Stimulated activated CD8-positive, alpha-beta memory T cell treated with anti-CD3 and anti-CD28 coated beads, Interleukin-12 subunit alpha, Interleukin-12 subunit beta, amount 100 ng/mL, for 4 hours (primary cell): ENCODE results near the gene PLXNC1.

Experiments
- DNase-seq: peaks from one replicate; pipeline ENCODE4 v3.0.0-alpha.2; 2020; ENCODE audit warnings: low read depth

PLXNC1 gene

DNA sequence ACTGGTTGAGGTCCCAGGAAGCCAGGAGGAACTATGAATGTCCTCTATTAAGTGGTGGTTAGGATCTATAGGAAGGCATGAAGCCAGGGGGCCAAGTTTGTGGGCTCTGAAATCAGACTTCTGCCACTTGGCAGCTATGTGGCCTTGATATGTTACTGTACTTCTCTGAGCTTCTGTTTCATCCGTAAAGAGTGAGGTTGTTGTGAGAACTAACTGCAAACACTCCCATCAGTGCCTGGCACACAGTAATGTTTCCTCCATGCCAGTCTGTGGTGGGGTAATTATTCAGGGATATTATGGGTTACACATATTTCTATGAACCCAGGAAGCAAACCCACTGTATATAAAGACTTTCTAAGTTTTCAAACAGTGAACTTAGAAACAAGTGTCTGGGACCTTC lies 57.4 kb downstream of the PLXNC1 start:
- DNase-seq, result no peak

DNA sequence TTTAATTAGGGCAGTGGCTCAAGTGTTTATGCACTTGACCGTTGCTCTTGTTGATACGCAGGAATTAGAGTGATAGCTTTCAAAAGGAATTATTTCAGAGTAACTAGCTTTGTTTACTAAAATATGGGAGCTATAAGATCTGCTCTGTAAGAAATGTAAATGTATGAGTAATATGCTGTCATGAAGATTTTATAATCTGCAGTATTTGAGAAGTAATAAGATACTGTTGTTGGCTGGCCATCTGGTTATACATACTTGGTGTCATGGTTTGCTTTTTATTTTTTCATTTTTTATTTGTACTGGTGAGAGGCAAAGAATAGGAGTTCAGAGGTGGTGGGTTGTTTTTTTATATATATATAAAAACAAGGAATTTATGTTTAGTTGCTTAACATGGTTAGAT lies 58.5 kb downstream of the PLXNC1 start:
- DNase-seq, result no peak

DNA sequence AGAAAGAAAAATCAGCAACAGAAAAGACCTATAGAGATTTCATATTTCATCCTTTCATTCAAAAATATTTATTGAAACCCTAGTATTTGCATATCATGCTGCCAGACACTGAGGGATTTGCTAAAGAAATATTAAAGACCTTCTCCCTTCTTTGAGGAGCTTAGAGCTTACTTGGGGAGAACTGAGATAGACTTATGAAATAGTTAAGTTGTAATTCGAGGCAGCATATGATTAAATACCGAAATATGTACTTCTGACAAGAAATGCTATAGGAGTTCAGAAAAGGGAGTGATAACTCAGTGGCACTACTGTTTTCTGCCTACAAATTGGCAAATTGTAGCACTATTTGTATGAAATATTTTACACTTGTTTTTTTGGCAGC lies 59.1 kb downstream of the PLXNC1 start:
- DNase-seq, result no peak

DNA sequence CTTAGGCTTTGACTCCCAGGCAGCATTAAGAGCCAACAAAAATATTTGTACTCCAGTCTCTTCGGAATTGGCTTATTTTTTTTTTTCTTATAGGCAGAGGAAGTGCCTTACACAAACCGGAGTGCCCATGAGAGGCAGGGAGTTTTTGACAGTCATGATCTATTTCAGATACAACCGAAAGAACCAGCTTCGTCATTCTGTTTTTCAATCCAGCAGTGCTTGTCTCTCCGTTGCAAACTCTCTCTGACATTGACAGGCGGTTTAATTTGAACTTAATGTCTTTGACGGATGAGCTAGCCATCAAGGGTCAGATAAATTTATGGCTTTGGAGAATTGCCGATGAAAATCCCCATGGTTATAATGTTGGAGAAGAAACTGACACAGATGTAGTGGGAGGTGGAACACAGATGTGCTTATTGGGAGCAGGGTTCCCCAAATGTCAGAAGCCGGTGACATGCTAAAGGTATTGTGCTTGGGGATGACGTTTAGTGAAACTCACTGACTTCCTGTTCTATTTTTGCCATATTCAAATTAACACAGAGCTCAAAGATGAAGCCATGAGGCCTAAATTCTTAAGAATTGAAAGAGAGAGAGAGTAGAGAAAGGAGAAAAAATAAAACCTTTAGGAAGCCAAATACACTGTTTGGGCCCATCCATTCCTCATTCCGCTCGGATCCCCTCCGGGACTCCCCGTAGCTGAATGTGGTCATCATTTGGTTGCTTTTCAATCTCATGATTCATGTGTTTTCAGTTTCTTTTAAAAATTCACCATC lies 59.7 kb downstream of the PLXNC1 start:
- no peak for DNase-seq

DNA sequence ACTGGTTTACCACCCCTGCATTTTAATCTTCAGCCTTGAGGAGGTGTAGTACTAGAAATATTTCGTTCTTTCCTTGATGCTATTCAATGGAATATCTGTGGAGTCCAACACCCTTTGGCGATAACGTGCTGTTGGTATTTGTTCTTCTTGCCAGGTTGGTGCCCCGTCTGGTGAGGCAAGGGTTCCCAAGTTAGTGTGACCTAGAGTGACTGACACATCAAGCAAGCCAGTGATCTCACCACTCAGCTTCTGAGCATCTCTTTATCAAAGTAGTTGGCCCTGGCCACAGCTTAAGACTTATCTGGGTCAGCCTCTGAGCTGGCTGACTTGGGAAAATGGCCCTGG lies 60.2 kb downstream of the PLXNC1 start:
- no peak for DNase-seq

DNA sequence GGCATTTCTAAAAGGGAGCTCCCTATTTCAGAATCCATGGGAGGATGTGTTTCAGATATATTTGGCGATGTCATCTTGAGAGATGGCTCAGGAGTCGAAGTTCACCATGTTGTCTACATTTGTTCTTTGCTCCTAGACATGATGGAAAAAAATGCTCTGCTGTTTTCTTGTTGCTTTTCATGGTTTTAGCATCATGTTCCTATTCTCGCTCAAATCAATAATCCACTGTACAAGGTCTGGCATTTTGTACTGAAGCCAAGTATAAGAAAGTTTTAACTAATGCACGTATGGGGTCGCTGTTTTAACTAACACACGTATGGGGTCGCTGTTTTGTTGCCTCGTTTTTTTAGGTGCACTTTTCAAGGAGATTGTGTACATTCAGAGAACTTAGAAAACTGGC lies 60.9 kb downstream of the PLXNC1 start:
- DNase-seq, result no peak

DNA sequence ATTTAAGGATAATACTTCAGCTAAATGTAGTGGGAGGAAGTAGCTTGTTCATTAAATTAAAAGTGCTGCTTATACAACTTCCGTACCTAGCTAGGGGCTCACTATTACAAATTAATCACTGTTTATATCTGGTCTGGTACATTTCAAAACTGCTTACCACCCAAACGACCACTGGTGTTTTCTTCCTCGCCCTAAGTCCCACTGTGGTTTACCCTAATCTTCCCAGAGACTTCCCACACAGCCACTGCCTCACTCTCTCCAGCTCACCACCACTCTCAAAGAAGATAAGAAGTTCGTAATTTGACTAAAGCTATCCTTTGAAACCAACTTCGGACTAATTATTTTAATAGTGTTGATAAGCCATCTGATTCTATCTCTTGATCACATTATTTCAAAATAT lies 62.6 kb downstream of the PLXNC1 start:
- no peak for DNase-seq

DNA sequence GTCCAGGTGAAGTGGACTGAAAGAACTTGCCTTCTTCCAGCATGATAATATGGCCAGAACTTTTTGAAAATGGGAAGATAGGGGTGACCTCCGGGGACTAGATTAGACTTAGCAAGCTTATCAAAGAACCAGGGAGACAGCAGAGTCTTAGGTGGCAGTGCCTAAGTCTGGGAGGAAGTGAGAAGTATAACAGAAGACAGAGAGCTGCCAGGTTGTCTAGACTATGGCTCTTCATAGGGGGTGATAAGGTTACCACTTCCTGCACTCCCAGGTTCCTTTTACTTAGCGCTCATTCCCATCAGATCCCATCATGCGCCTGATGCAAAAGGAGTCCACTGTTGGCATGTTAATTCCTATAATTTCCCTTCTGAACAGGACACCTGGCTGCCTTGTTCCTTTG lies 69.9 kb downstream of the PLXNC1 start:
- no peak for DNase-seq

DNA sequence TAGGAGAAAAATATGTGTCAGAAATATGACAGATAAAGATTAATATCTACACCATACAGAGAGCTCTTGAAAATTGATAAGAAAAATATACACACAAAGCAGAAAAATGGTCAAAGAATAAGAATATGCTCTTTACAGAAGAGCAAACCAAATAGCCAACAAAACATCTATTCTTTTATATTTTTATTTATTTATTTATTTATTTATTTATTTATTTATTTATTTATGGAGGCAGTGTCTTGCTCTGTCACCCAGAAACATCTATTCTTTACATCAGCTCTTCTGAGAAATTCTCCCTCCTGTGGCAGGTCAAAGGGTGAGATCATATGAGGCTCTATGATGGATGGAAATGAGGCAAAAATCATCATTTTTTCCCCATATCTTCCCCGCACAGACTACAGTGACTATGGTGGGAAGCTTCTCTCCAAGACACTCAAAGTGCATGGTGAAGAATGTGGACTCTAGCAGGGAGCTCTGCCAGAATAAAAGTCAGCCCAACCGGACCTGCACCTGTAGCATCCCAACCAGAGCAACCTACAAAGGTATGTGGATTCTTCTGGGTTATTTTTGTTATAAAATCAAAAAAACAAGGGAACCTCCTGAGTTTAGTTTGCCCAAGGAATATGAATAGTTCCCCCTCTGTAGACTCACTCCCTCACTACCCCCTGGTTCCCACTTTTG lies 71.4 kb downstream of the PLXNC1 start:
- no peak for DNase-seq

DNA sequence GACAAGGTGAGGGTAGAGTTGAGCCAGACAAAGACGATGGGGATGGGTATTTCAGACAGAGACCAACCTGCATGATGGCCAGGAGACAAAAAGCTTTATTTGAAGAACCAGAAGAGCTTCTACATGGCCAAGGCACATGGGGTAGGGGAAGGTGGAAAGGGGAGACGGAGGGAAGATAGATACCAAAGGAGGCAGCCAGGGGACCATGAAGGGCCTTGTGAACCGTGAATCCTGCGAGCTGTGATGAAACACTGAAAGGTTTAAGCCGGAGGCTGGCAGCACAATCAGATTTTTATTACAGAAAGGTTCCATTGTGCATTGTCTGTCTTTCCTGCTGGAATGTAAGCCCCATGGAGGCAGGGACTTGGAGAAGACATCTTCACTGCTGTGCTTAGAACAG lies 72.4 kb downstream of the PLXNC1 start:
- no peak for DNase-seq

DNA sequence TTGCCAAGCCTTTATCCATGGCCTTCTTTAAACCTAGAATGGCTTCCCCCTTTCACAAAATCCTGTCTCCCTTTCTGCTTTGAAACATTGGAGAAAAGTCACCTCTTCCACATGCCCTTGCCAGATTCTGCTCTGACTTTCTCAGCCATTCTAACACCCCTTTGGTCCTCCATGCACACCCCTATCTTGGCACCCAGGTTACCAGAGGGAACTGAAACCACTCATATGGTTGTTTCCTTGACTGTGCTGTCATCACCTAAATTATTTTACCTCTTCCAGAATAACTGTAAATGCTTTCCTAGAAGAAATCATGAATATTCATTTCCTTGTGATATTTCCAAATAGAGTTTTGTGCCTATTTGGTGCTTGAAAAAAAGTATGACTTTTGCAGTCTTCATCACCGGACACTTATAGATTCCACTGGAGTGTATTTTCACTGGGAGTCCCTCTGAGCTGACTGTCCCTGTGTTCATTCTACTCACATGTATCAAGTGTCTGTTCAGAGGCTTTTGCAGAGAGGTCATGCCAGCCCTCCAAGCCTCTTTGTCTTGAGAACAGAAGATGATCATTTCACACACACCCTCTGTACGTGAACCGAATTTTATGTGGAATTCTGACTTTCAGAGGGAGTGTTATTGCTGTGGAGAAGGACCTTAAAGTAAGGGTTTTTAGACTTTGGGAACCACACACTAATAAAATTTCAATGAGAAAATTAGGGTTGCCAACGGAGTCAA lies 74.1 kb downstream of the PLXNC1 start:
- no peak for DNase-seq

DNA sequence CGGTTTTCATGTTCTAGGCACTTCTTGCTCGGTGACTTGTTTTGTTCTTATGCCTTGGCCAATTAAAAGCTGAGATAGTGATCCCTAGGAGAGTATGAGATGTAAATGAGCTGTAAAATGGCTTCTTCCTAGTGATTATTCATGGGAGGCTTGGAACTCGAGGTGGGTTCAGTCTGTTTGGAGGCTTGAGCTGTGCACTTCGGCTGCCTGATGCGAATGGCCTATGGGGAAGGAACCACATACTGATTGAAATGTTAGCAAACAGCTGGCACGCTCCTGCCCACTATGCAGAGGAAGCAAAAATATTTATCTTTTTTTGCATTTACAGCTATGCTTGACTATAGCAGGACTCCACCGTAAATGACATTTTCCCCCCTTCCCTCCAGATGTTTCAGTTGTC lies 75.5 kb downstream of the PLXNC1 start:
- DNase-seq, result no peak

DNA sequence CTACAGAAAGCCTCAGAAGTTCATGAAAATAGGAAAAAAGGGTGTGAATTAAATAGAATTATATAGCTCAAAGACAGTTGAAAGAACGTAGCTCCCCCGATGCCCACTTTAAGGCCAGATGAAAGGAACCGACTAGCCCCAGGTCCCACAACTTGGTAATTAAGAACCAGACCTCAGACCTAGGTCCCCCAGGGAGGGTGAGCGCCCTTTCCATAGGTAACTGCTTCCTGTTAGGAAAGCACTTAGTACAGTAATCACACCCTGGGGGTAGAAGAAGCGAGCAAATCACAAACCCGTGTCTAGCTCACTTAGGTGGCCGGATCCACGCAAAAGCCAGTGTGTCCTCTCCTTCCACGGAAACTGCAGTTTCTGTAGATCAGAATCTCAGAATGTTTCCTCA lies 77.1 kb downstream of the PLXNC1 start:
- no peak for DNase-seq

DNA sequence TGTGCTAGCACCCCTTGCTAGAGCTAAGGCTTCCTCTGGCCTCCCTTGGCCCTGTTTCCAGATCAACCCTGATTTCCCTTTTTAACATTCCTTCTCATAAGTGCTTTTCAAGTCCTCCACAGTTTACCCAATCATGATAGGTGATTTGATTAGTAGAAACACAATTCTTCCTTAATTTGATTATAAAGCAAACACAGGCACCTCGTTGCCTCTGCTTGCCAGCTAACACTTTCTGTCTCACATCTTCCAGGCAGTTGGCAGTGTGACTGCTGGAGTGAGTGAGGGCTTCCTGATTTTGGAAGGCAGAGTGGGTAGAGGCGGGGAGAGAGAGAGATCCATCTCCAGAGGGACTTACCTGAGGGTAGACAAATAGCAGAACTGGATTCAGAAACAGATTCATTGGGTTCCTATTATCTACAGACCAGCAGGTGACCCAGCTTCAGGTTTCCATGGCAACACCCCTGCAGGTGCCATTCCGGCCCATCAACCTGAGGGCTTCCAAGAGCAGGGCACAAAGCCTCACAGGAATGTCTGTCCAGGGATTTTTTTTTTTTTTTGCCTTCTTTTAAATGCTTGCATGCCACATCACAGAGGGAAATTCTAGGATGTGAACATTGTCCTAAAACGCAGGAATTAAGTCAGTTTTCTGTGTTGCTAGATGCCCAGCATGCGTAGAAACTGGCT lies 77.7 kb downstream of the PLXNC1 start:
- no peak for DNase-seq

DNA sequence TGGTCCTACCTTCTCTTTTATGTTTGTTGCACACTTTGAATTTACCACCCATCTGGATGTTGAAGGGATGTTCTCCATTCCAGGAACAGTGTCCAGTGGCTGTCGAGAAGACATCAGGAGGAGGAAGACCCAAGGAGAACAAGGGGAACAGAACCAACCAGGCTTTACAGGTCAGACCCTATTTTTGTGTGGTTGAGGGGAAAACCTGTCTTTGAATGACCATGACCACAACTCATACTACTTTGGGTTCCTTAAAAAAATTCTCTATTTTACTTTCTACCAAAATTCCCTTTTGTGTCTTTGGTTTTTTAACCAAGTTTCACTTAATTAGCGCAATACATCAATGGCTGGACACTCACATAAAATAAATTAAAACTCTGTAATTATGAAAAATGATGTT lies 78.7 kb downstream of the PLXNC1 start:
- DNase-seq, result no peak

DNA sequence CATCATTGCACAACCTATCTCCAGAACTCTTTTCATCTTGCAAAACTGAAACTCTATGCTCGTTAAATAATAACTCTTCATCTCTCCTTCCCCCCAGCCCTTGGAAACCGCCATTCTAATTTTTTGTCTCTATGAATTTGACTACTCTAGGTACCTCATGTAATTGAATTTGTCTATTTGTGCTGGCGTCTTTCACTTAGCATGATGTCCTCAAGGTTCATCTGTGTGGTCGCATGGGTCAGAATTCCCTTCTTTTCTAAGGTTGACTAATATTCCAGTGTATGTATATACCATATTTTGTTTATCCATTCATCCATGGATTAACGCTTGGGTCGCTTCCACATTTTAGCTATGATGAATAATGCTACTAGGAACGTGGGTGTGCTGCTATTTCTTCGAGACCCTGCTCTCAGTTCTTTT lies 80.1 kb downstream of the PLXNC1 start:
- DNase-seq, result no peak

DNA sequence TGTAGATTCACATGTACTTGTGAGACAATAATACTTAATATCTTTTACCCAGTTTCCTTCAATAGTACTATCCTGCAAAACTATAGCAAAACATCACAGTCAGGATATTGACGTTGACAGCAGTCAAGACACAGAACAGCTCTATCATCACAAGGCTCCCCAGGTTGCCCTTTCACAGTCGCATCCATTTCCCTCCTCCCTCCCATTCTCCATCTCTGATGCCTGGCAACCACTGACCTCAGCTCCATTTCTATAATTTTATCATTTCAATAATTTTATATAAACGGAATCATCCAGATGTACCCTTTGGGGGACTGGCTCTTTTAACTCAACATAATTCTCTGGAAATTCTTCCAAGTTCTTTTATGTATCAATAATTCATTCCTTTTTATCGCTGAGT lies 81.5 kb downstream of the PLXNC1 start:
- DNase-seq, result no peak

DNA sequence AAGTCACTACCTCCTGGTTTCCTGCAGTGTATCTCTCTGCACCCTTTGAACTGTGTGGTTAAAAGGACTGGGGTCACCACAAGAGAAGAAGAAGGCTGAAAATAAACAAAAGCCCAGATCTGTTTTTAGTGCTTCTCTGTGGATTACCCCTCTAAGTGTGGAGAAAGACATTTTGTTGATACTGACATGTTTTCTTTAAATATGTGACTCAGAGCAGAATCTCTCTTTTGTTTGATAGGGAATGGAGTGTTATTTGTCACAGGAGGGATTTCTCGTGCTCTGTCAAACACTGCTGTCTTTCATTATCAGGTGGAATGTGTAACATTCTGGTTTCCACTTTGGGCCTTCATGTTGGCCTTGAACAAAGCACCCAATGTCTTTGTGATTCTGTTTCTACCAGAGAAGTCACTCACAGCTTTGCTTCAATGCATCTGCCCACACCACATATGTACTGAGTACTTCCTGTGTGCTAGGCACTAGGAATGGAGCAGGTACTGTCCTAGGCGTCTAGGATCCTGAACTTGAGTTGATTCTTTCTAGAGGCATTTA lies 82.1 kb downstream of the PLXNC1 start:
- no peak for DNase-seq

DNA sequence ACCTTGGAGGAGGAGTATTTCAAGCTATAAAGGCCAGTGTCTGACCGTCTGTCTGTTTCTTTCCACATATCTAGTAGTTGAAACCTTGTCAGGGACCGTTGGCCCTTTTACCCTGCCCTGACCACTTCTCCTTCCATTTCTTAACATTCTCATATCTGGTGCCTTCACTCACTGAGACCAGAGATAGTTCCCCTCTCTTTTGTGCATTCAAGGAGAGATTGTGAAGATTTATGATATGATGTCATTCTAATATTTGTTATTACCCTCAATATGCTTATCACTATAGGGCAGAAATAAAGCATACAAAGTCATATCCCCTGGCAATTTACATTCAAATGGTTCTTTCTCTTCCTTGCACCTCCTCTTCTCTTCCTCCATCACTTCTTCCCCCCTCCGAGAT lies 83.3 kb downstream of the PLXNC1 start:
- DNase-seq, result no peak

DNA sequence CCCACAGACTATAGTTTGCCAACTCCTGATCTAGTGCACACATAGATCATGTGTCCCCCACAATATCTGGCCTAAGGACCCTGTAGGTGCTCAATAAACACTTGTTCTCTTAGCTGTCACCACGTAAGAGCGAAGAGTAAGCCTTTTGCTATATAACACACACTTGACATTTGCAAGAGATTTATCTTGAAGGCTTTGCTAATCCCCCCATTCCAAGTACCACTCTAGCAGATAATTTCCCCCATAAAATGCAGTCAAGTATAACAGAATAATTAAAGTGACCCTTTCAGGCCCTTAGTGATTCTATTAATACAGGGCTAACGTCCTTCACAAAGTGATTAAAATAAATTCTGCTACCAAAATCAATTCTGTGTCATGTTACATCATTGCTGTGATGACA lies 87.5 kb downstream of the PLXNC1 start:
- no peak for DNase-seq

DNA sequence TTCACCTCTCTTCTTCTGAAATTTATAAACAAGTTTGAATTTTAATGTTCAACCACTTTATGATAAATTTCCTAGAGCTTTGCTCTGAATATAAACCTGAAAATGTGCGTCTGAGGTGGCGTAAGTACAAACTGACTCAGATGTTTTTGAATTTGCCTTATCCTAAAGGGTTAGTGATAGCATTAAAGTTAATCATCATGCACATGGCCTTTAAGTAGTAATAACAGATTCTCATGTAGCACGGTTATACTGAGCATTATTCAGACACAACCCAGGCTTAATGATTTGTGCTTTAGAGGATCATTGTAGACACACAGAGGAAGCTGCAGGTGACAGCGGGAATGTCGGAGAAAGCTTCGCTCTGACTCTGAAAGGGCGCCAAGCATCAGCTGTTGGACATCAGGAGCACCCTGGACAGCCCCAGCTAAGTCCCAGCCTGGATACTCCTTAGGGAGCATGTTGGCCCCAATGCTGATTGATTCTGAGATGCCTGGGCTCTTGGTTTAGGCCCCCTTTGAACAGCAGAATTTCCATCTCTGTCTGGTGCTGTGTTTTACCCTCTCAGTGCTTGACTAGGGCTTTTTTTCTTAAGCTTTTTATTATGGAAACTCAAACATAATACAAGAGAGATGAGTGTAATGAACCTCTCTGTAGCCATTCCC lies 91.1 kb downstream of the PLXNC1 start:
- DNase-seq, result no peak

DNA sequence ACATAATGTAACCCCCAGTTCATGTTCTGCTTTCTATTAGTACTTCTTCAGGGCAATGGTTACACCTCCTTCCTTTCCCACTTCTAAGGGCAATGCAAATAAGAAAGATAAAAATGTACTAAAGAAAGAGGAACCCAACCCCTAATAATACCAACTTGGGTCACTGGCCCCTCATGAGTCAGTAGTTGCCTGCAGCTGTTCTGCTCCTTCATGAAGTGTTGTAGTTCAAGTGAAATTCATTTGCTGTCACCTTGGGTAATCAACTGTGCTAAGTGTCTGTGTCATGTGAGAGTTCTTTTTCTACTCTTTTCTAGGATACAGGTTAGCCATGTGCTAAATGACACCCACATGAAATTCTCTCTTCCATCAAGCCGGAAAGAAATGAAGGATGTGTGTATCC lies 91.8 kb downstream of the PLXNC1 start:
- DNase-seq, result no peak
